Astrocyte (in vitro differentiated cells and primary cell): Measurements from ENCODE around the gene COMT. TPM values are rescaled to one million over a fixed set of nuclear protein-coding genes. Genes with fewer than 3 reads are reported as not detected.

Experiments used
- DNase-seq: peaks from one replicate; pipeline ENCODE4 v3.0.0-alpha.2; 2010; ENCODE audit warnings: low read depth
- FAIRE-seq: peaks from 2 replicates; lab custom pipeline; 2011; peaks lifted over from hg19 to GRCh38; lab: Jason Lieb, UNC
- H2AFZ ChIP-seq: 2 replicates; pipeline ENCODE4 v1.6.0; 2012; ENCODE audit warnings: low read depth, low read length, inconsistent platforms
- H3K27ac ChIP-seq: 2 replicates; pipeline ENCODE4 v1.5.1; 2011; ENCODE audit warnings: low read depth, low read length, inconsistent platforms
- H3K27me3 ChIP-seq: 2 replicates; pipeline ENCODE4 v1.6.0; 2011; ENCODE audit warnings: low read length, inconsistent platforms; ENCODE audit not compliant: insufficient read depth
- H3K36me3 ChIP-seq: 2 replicates; pipeline ENCODE4 v1.5.1; 2011; ENCODE audit warnings: low read length, inconsistent platforms; ENCODE audit not compliant: insufficient read depth
- H3K4me1 ChIP-seq: 2 replicates; pipeline ENCODE4 v1.5.1; 2011; ENCODE audit warnings: low read length, inconsistent platforms; ENCODE audit not compliant: insufficient read depth
- H3K4me2 ChIP-seq: 2 replicates; pipeline ENCODE4 v1.6.0; 2012; ENCODE audit warnings: low read length, inconsistent platforms
- H3K4me3 ChIP-seq: 2 replicates; pipeline ENCODE4 v1.5.1; 2011; ENCODE audit warnings: low read depth, mild to moderate bottlenecking, low read length, inconsistent platforms; ENCODE audit not compliant: insufficient read depth
- H3K79me2 ChIP-seq: 2 replicates; pipeline ENCODE4 v1.6.0; 2012; ENCODE audit warnings: mild to moderate bottlenecking, low read length, inconsistent platforms; ENCODE audit not compliant: insufficient read depth
- H3K9ac ChIP-seq: 2 replicates; pipeline ENCODE4 v1.6.0; 2012; ENCODE audit warnings: mild to moderate bottlenecking, low read length, inconsistent platforms
- H3K9me3 ChIP-seq: 2 replicates; pipeline ENCODE4 v1.5.1; 2012; ENCODE audit warnings: low read depth, mild to moderate bottlenecking, low read length, inconsistent platforms; ENCODE audit not compliant: insufficient read depth
- H4K20me1 ChIP-seq: 2 replicates; pipeline ENCODE4 v1.6.0; 2012; ENCODE audit warnings: low read length, inconsistent platforms; ENCODE audit not compliant: insufficient read depth
- H3K27ac Mint-ChIP-seq: one replicate; pipeline ENCODE4 v1.8.0; 2021; ENCODE audit warnings: mild to moderate bottlenecking, mixed read lengths; ENCODE audit not compliant: unreplicated experiment
- H3K27me3 Mint-ChIP-seq: one replicate; pipeline ENCODE4 v1.8.0; 2021; ENCODE audit warnings: low read depth, mixed read lengths; ENCODE audit not compliant: unreplicated experiment
- H3K36me3 Mint-ChIP-seq: one replicate; pipeline ENCODE4 v1.8.0; 2021; ENCODE audit warnings: low read depth, mixed read lengths; ENCODE audit not compliant: unreplicated experiment
- H3K4me1 Mint-ChIP-seq: one replicate; pipeline ENCODE4 v1.8.0; 2021; ENCODE audit warnings: low read depth, mixed read lengths; ENCODE audit not compliant: unreplicated experiment
- H3K4me3 Mint-ChIP-seq: one replicate; pipeline ENCODE4 v1.8.0; 2021; ENCODE audit warnings: mild to moderate bottlenecking, moderate library complexity, mixed read lengths; ENCODE audit not compliant: unreplicated experiment
- H3K9me3 Mint-ChIP-seq: one replicate; pipeline ENCODE4 v1.8.0; 2021; ENCODE audit warnings: mild to moderate bottlenecking, mixed read lengths; ENCODE audit not compliant: unreplicated experiment
- CTCF ChIP-seq: IDR thresholded peaks from 2 replicates; pipeline ENCODE4 v1.5.1; 2011; ENCODE audit warnings: low read depth, mild to moderate bottlenecking, inconsistent platforms, low read length, moderate library complexity; ENCODE audit not compliant: insufficient read depth
- EZH2 ChIP-seq: IDR thresholded peaks from 2 replicates; pipeline ENCODE4 v1.6.1; 2012; ENCODE audit warnings: mild to moderate bottlenecking, low read length, inconsistent platforms; ENCODE audit not compliant: insufficient read depth
- total RNA-seq: library from RNA; stranded (reverse); gene quantifications from 2 replicates; pipeline ENCODE4 v1.2.1, GENCODE V29; 2021

COMT gene
- total RNA-seq, 1 donor from 2014 or later, result 116 TPM

GRCh38 chr22:19917389-19918138 is 24.0 kb upstream of the COMT start:
- FAIRE-seq (no peak), DNase-seq (no peak)
- Mint-ChIP-seq H3K27me3 (peaks cover 11% of the 10 kb centered on the region), H3K4me1 (no peaks in the 10 kb centered on the region), H3K4me3 (no peak overlapping the region), H3K27ac (no peak overlapping the region), H3K36me3 (peaks cover 29% of the 10 kb centered on the region), H3K9me3 (peaks cover 6% of the 10 kb centered on the region)
- no peaks in the 10 kb centered on the region for H4K20me1 ChIP-seq
- no peak overlapping the region for H2AFZ ChIP-seq
- H3K4me3 ChIP-seq, result no peak overlapping the region
- no peaks in the 10 kb centered on the region for H3K9me3 ChIP-seq
- no peak overlapping the region for H3K4me2 ChIP-seq
- H3K4me1 ChIP-seq, result no peaks in the 10 kb centered on the region
- TF ChIP-seq EZH2 (no peak), CTCF (no peak)
- H3K27ac ChIP-seq, result no peak overlapping the region
- H3K27me3 ChIP-seq, result no peaks in the 10 kb centered on the region
- H3K79me2 ChIP-seq, result no peaks in the 10 kb centered on the region
- H3K36me3 ChIP-seq, result peaks cover 3% of the 10 kb centered on the region
- no peak overlapping the region for H3K9ac ChIP-seq

GRCh38 chr22:19918332-19919106 is 23.1 kb upstream of the COMT start:
- Histone ChIP-seq H3K9me3 (no peaks in the 10 kb centered on the region), H4K20me1 (no peaks in the 10 kb centered on the region), H3K27ac (no peak overlapping the region), H3K27me3 (no peaks in the 10 kb centered on the region), H3K9ac (no peak overlapping the region), H3K79me2 (no peaks in the 10 kb centered on the region), H2AFZ (no peak overlapping the region), H3K4me1 (no peaks in the 10 kb centered on the region), H3K4me2 (no peak overlapping the region), H3K36me3 (peaks cover 3% of the 10 kb centered on the region), H3K4me3 (no peak overlapping the region)
- FAIRE-seq, result no peak
- H3K9me3 Mint-ChIP-seq, result peaks cover 6% of the 10 kb centered on the region
- H3K36me3 Mint-ChIP-seq, result peaks cover 24% of the 10 kb centered on the region
- H3K4me3 Mint-ChIP-seq, result no peak overlapping the region
- H3K27me3 Mint-ChIP-seq, result peaks cover 14% of the 10 kb centered on the region
- no peak overlapping the region for H3K27ac Mint-ChIP-seq
- H3K4me1 Mint-ChIP-seq, result no peaks in the 10 kb centered on the region
- TF ChIP-seq CTCF, result no peak
- no peak for TF ChIP-seq EZH2
- DNase-seq, result no peak
